GM18526 (cell line): ENCODE results near the gene SPINK1.

Experiments
- POLR2A ChIP-seq: IDR thresholded peaks from 3 replicates; pipeline ENCODE4 v1.6.1; 2011; ENCODE audit not compliant: insufficient read length; ENCODE audit errors: extremely low read depth

The SPINK1 gene

DNA sequence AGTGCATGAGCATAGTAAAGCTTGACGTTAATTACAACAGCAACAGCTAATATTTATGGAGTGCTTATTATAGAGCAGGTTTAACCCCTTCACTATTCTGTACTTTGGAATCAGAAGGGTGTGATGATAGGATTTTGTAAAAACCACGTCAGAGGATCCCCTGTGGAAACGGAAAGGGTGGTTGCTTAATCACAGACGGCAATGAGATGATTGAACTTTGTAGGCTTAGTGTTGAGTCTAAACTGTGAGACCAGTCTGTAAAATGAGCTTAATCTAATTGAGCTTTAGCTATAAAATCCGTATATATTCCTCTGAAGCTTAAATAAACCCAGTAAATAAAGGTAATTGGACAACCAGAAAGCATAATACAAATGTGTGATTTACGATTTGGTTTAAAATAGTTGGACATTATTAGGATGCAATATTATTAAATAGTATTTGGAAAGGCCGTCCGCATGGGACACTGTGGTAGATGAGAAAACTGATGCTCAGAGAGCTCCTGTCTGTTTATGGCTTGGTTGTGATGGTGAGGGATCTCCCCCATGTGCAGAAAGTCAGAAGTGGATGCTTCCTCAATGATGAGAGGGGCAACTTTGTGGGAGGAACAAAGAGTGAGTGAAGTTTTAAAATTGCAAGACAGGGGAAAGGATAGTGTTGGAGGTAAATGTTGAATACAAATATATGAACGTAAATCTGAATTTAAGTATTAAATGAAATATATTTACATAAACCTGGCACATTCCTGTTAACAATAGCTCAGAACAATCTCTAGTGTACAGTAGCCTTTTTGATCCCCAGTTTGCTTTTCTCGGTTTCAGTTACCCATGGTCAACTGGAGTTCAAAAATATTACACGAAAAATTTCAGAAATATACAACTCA is 23.7 kb upstream of the SPINK1 start:
- TF ChIP-seq POLR2A: no peak

DNA sequence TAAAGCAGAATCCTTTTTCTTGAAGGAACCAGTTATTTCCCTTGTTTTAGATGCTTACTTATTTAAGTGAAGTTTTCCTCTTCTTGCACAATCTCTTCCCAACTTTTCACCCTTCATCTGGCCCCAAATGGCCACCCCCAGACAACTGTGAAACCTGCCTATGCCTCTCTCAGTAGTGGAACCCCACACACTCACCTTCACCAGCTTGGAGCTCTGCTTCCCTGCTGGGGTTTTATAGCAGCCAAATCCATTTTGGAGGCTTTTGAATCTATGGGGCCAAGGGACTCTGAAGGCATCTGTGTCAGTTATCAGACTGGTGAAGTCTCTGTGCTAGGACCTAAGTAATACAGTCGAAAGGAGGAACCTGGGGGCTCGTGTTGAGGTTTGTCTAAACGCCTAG is 22.9 kb upstream of the SPINK1 start:
- no peak for TF ChIP-seq POLR2A

DNA sequence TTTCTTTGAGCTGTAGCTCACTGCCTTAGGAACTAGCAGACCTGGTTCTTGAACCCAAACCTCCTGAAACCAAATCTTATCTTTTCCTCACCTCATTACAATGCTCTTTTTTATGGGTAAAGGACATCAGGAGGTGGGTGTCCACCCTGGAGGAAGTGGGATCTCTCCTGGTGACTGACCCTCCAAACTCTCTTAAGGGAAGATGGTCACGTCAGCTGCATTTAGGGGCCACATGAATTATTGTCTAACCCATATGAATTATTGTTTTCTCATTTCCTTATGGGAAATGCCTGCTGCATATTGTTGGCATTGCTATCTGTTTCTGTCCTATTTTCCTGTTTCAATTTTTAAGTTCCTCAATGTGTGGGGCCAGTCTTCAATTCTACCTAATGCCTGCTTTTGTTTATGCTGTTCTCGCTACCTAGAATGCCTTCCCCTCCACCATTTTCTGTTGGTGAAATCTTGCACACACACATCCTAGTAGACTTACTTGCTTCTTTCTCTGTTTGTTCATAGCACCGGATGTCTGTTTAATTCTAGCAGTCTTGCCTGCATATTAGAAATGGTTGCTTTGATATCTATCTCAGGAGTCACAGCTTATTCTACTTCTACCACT is 22.0 kb upstream of the SPINK1 start:
- TF ChIP-seq POLR2A: no peak

DNA sequence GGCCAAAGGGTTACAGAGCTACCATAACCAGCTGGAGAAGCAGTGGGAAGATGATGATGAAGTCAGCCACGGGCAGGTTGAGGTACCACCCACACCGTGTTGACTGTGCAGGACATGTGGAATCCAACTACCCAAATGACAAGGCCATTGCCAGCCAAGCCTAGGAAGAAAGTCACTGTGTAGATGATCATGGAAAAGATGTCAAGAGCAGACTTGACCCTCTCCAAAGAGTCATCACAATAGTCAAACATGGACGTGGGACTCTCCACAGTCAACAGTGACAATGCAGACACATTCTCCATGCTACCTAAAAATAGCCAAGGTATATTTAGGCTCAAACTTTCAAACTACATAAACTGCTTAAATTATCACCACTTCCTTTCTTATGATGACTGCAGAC is 20.9 kb upstream of the SPINK1 start:
- no peak for TF ChIP-seq POLR2A

DNA sequence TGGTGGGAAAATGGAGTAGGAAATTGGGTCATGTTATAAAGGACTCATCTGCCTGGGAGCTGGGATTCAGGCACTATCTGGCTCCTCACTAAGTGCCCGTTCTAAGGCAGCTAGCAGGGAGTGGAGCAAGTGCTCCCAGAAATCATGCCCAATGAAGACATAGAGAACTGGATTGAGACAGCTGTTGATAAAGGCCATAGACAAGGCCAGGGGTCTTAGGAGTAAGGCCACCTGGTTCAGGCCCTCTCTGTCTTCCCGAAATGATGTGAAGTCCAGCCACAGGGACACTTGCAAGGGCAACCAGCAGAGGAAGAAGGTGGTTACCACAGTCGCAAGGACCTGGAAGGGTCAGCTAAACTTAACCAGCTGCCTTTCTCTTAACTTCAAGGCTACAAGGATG is 20.1 kb upstream of the SPINK1 start:
- no peak for TF ChIP-seq POLR2A

DNA sequence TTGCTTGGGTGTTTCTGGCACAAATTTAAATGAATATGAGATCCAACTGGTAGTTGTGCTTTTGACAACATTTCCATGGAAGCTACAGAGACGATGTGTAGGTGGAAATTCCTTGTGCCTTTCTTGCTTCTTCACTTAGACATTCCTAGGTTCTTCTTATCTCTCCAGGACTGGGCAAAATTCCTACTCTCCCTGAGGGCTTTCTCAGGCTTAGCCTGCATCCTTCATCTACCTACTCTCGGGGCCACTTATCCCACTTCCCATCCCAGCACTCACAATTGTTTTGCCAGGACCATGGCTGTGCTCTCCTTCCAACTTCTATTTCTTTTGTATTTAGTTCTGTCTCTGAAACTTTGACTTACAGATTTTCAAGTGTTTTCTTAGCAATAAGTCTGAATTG is 17.8 kb upstream of the SPINK1 start:
- TF ChIP-seq POLR2A: no peak

DNA sequence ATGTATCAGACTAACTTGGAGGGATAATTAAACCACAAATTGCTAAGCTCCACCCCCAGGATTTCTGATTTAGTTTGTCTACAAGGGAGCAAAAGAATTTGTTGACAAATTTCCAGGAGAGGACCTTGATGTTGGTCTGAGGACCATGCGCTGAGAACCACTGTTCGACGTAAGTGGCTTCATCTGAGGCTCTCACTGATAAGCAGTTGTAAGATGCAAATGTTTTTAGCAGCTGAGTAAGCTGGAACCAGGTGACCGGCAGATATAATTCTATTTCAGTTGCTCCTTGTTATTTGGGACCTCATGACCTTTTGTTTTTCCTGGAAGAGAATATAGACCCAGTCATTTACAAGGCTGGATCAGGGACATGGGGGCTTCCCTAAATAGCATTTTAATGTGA is 14.1 kb upstream of the SPINK1 start:
- TF ChIP-seq POLR2A: no peak

DNA sequence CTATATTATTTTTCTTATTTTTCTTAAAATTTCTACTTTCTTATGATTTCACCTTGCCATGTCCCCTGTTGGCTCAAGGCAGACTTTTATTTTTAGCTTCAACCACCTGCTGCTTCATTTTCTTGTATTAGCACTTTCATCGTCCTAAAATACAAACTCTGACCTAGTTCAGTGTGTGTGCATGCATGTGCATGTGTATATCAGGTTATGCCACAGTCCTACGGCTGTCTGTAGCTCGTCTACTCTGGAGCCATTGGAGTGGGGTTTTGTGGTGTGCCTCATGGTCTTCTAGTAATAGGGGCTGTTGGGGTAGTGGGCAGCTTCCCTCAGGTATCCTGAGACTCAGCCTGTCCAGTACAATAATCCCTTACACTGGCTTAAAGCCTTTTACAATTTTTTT is 13.4 kb upstream of the SPINK1 start:
- no peak for TF ChIP-seq POLR2A

DNA sequence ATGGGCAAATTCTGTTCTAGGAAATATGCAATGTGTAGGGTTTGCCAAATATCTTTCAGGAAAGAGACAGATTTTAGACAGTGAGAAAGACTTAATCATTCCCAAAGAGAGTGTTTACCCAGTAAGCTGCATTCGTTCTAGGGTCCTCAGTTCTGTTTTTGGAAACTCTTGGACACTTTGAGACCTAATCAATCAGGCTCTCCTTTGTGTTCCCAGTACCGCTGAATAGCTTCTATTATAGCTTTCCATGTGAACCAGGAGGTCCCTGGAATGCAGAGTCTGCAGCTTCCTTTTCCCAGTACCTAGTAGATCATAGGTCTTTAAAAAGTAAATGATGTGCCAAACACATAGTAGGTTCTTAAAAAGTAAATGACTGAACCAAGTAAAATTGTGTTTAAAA is 11.4 kb upstream of the SPINK1 start:
- no peak for TF ChIP-seq POLR2A

DNA sequence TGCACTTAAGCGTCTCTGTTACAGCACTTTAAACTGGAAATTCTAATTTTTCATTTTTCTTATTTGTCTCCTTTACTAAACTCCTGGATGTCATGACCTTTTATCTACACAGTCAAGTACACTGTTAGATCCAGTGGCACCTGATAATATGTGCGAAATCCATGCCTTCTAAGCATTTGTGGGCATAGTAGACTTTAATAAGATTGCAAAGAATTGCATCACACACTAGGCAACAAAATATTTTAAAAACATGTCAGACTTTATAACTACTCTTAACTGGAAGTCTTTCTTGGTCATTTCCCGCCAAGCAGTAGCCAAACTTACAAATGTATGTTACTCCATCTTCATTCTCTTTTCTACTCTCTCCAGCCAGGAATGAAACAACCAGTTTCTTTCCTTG is 5.0 kb upstream of the SPINK1 start:
- TF ChIP-seq POLR2A: no peak

DNA sequence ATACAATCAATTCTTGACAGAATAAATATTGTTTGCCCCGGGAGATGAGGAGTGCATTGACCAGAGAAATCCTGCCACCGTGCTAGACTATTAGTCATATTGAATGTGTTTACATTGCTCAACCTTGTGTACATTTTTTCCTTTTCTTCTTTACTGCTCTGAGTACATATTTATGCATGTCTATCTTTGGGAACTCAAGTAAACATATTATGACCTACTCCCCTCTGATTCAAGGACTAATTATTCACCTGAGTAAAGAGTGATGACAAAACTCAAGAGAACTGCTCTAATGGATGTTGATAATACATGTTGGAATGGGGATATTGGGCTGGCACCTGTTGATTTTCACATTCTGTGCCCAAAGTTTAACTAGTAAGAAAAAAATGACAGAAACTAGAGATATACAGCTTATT is 3.9 kb upstream of the SPINK1 start:
- TF ChIP-seq POLR2A: no peak

DNA sequence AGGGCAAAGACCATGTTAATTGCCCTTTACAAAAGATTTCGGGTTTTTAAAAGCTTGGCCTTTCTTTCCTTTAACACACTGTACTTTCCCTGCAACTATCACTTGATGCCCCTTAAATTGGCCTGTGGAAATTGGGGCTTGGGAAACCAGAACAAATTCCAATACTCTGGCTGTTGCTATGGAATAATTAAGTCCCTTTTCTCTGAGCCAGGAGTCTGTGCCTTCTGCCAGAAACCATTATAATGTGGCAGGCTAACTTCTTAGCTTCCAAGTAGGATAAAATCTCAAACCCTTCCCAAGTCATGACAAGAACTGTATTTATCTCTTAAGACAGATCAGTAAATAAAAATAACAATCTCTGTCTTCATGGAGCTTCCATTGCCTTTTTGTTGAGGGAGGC is 1.1 kb upstream of the SPINK1 start:
- no peak for TF ChIP-seq POLR2A

DNA sequence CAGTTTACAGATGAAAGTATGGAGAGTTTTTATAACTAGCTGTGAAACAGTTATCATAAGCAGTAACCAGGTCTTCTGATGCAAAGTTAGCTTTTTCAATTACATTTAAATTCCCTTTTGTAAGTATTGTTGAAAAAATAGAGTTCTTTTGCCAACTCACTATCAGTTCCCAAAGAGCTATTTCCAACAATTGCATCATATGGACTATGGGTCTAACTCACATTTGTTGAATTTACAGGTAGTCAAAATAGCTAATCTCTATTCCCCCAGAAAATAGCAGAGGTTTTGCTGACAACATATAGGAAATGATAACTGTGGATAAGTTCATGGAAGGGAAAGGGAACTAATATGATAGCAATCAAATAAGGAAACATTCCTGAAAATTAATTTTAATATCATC is 1.4 kb downstream of the SPINK1 start:
- TF ChIP-seq POLR2A: no peak

DNA sequence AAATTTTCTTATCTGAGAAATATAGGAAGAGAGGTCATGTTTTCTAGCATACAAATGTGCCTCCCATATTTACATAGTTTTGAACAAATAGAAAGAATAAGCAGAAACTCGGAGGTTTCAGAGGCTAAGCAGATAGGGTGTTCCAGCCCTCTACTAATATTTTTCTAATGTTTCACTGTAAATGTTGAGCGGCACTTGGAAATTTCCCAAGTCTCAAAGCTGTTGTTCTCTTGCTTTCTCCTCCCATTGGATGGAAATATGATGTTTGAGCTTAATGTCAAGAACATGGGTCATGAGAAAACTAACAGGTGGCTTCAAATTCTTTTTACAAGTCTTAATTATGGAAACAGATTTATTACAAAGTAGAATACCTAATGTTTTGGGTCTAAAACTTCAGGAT is 5.1 kb downstream of the SPINK1 start:
- TF ChIP-seq POLR2A: no peak

DNA sequence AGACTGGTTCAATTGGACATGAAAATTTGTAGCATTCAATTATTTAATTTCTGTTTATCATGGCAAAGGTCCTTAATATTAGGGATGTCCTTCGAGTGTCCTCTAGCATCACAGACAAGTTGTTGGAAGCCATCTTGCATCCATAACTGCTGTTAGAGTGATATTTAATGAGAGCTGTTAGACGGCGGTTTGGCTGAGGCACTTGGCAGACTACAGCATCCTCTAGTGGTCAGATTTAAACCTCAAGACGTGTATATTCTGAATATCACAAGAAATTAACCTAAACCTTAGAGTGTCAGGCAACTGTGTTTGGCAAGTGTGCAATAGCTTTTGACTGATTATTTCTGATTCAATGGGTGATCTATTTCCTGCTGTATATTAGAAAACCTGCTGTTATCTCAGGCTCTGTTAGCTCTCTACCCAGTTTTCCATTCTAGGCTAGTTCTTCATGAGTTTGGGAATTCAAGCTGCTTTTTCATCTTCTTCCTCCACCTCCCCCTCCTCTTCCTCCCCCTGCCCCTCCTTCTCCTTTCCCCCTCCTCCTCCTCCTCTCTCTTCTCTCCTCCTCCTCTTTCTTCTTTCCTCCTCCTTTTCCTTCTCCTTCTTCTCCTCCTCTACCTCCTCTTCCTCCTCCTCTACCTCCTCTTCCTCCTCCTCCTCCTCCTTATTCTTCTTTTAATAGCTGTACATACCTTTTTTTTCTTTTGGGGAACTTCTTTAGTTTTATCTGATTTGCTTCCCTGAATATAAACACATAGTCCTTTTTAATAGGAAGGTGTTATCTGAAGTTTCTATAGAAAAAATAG is 8.6 kb downstream of the SPINK1 start:
- TF ChIP-seq POLR2A: no peak

DNA sequence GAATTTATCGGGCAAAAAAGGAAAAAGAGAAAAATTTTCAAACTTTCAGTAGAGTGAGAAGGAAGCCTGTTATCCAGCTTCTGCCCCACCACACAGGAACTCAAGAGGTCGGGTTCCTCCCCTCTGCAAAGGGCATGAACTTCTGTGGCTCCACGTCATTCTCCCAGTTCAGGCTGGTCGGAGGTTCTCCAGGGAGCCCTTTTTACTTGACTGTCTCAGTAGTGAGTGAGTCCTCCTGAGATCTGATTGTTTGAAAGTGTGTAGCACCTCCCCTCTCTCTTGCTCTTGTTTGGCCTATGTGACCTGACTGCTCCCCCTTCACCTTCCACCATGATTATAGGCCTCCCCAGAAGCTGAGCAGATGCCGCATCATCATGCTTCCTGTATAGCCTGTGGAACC is 9.7 kb downstream of the SPINK1 start:
- no peak for TF ChIP-seq POLR2A
